Loucy (cell line): ENCODE measurements around the gene SORCS2.

Source experiments
- H2AFZ ChIP-seq: fragments of 200-600 bp; sonication (generic); 2 replicates; pipeline ENCODE4 v1.6.0; 2016; ENCODE audit warnings: antibody characterized with exemption, mild to moderate bottlenecking, low read length, moderate library complexity
- H3F3A ChIP-seq: fragments of 200-600 bp; 2 replicates; pipeline ENCODE4 v1.6.0; 2016; ENCODE audit warnings: antibody characterized with exemption, low read depth, mild to moderate bottlenecking
- H3K27me3 ChIP-seq: fragments of 200-600 bp; sonication (generic); 2 replicates; pipeline ENCODE4 v1.6.1; 2014; ENCODE audit warnings: low read length, mild to moderate bottlenecking; ENCODE audit not compliant: insufficient read depth, poor library complexity, severe bottlenecking
- H3K36me3 ChIP-seq: fragments of 200-600 bp; sonication (generic); 2 replicates; pipeline ENCODE4 v1.6.1; 2016; ENCODE audit warnings: low read length; ENCODE audit not compliant: insufficient read depth
- H3K4me1 ChIP-seq: fragments of 200-600 bp; sonication (generic); 2 replicates; pipeline ENCODE4 v1.5.1; 2014; ENCODE audit warnings: low read length, mild to moderate bottlenecking; ENCODE audit not compliant: insufficient read depth, poor library complexity, severe bottlenecking
- H3K4me2 ChIP-seq: fragments of 200-600 bp; sonication (generic); 2 replicates; pipeline ENCODE4 v1.6.0; 2014; ENCODE audit warnings: antibody characterized with exemption, low read length, low read depth, mild to moderate bottlenecking; ENCODE audit not compliant: poor library complexity, severe bottlenecking
- H3K4me3 ChIP-seq: fragments of 200-600 bp; sonication (generic); 2 replicates; pipeline ENCODE4 v1.5.1; 2014; ENCODE audit warnings: low read length, mild to moderate bottlenecking, mixed read lengths; ENCODE audit not compliant: poor library complexity, severe bottlenecking
- H3K79me2 ChIP-seq: fragments of 200-600 bp; sonication (generic); 2 replicates; pipeline ENCODE4 v1.6.1; 2014; ENCODE audit warnings: low read length; ENCODE audit not compliant: insufficient read depth
- H3K9ac ChIP-seq: fragments of 200-600 bp; sonication (generic); 2 replicates; pipeline ENCODE4 v1.6.0; 2014; ENCODE audit warnings: mild to moderate bottlenecking, low read depth, low read length, moderate library complexity; ENCODE audit not compliant: poor library complexity, severe bottlenecking
- H3K9me2 ChIP-seq: fragments of 200-600 bp; sonication (generic); replicated peaks from 2 replicates; pipeline ENCODE4 v1.6.1; 2016; ENCODE audit warnings: low read depth, low read length, mixed read lengths
- H3K9me3 ChIP-seq: fragments of 200-600 bp; sonication (generic); 2 replicates; pipeline ENCODE4 v1.6.1; 2014; ENCODE audit warnings: mild to moderate bottlenecking, antibody characterized with exemption, low read length, low read depth; ENCODE audit not compliant: insufficient read depth
- H4K20me1 ChIP-seq: fragments of 200-600 bp; sonication (generic); 2 replicates; pipeline ENCODE4 v1.6.0; 2014; ENCODE audit warnings: antibody characterized with exemption, low read length, mild to moderate bottlenecking; ENCODE audit not compliant: insufficient read depth, poor library complexity, severe bottlenecking
- EZH2phosphoT487 ChIP-seq: fragments of 200-600 bp; IDR thresholded peaks from 2 replicates; pipeline ENCODE4 v1.6.1; 2018; ENCODE audit warnings: antibody characterized with exemption, mild to moderate bottlenecking, moderate library complexity, borderline replicate concordance
- TF ChIP-seq, protein P1 (sequence below): fragments of 200-600 bp; sonication (generic); conservative IDR thresholded peaks from 2 replicates; pipeline ENCODE4 v1.5.1; 2014; ENCODE audit warnings: mild to moderate bottlenecking, antibody characterized with exemption, low read length

SORCS2 gene

DNA sequence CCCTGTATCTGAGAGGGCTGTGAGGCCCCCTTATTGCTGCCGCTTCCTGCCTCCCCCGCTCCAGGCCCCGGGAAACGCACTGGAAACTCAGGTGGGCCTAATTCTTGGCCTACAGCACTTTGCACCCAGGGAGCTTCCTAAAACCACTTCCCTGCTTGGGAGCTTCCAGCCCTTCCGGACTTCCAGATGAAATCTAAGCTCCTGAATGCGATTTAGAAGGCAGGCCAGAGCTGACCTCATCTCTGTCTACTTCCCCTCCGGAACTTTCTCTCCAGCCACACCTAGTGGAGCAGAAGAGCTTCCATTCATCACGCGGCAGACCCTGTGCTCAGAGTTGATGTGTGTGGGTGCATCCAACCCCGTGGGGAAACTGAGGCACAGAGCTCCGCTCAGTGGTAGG is 84.2 kb downstream of the SORCS2 start:
- Histone ChIP-seq H3K27me3 (no peaks in the 10 kb centered on the region), H2AFZ (no peak overlapping the region), H3K4me1 (no peaks in the 10 kb centered on the region), H4K20me1 (no peaks in the 10 kb centered on the region), H3K9me3 (0 out of 2 replicates have a peak, but pooled peaks cover 2% of the 10 kb centered on the region), H3K9me2 (no peaks in the 10 kb centered on the region), H3K9ac (no peak overlapping the region), H3K79me2 (no peaks in the 10 kb centered on the region), H3K4me3 (no peak overlapping the region), H3F3A (no peaks in the 10 kb centered on the region), H3K36me3 (no peaks in the 10 kb centered on the region), H3K4me2 (no peak overlapping the region)
- TF ChIP-seq, protein P1, sequence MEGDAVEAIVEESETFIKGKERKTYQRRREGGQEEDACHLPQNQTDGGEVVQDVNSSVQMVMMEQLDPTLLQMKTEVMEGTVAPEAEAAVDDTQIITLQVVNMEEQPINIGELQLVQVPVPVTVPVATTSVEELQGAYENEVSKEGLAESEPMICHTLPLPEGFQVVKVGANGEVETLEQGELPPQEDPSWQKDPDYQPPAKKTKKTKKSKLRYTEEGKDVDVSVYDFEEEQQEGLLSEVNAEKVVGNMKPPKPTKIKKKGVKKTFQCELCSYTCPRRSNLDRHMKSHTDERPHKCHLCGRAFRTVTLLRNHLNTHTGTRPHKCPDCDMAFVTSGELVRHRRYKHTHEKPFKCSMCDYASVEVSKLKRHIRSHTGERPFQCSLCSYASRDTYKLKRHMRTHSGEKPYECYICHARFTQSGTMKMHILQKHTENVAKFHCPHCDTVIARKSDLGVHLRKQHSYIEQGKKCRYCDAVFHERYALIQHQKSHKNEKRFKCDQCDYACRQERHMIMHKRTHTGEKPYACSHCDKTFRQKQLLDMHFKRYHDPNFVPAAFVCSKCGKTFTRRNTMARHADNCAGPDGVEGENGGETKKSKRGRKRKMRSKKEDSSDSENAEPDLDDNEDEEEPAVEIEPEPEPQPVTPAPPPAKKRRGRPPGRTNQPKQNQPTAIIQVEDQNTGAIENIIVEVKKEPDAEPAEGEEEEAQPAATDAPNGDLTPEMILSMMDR, result no peak
- no peak for TF ChIP-seq EZH2phosphoT487

DNA sequence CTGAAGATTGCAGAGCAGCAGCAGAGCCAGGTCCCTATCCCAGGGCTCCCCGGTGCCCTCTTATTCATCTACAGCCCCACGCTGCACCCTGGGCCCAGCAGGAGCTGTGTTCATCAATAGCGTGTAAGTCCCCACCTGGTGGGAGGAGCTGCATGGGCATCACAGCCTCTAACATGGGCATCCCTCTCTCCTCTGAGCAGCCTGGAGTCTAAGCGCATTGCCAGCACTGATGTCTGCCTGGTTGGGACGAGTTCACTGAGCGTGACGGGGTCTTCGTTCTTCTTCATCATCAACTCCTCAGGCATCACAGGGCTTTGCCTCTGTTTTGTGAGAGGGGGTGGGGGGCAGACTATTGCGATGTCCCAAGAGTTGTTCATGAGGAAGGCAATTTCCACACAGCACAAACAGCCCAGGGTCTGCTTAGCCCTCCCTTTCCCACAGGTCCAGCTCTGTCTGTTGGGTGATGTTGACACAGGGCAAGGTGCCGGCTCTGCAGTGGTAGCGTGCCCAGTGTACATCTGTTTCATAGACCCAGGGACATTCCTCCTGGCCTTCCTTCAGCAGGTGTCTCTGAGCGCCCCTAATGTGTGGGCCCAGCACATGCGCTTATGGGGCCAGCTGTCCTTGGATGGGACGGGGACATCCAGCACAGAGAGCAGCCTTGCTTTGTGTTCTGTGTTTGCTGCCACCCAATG is 85.9 kb downstream of the SORCS2 start:
- Histone ChIP-seq H3K4me2 (no peak overlapping the region), H3K9ac (no peak overlapping the region), H2AFZ (no peak overlapping the region), H3K4me3 (no peak overlapping the region), H3K9me3 (peaks cover 6% of the 10 kb centered on the region; the same call in 1 of the 2 replicates), H3K36me3 (no peaks in the 10 kb centered on the region), H3K4me1 (no peaks in the 10 kb centered on the region), H3F3A (no peaks in the 10 kb centered on the region), H3K27me3 (no peaks in the 10 kb centered on the region), H4K20me1 (no peaks in the 10 kb centered on the region), H3K9me2 (no peaks in the 10 kb centered on the region), H3K79me2 (no peaks in the 10 kb centered on the region)
- TF ChIP-seq EZH2phosphoT487, result no peak
- TF ChIP-seq, protein P1, result no peak

GRCh38 chr4:7278981-7279380 is 86.6 kb downstream of the SORCS2 start:
- Histone ChIP-seq H3K4me2 (no peak overlapping the region), H3K9ac (no peak overlapping the region), H3K36me3 (no peaks in the 10 kb centered on the region), H3K27me3 (no peaks in the 10 kb centered on the region), H2AFZ (no peak overlapping the region), H3K4me1 (no peaks in the 10 kb centered on the region), H3K9me3 (peaks cover 6% of the 10 kb centered on the region; the same call in 1 of the 2 replicates), H3K9me2 (no peaks in the 10 kb centered on the region), H4K20me1 (no peaks in the 10 kb centered on the region), H3F3A (no peaks in the 10 kb centered on the region), H3K79me2 (no peaks in the 10 kb centered on the region), H3K4me3 (no peak overlapping the region)
- TF ChIP-seq, protein P1, result no peak
- no peak for TF ChIP-seq EZH2phosphoT487
